ENCODE measurements around the gene KRIT1.
"Not testable (repeated sequence)": the region's sequence is repeated elsewhere in the genome, so short reads cannot be mapped to it uniquely, and the experiment has no call there.

KRIT1 gene

GRCh38 chr7:92266415-92267241 lies 20.9 kb upstream of the KRIT1 start:
- Mint-ChIP-seq H3K4me1 (ENCODE audit: low read depth in 2 of 2) (peaks cover 4 to 10% of the 10 kb centered on the region in 2 donors), H3K36me3 (ENCODE audit: insufficient read depth) (no peaks in the 10 kb centered on the region), H3K27ac (no peak overlapping the region), H3K4me3 (no peak overlapping the region), H3K9me3 (no peaks in the 10 kb centered on the region), H3K27me3 (no peaks in the 10 kb centered on the region)
- DNase-seq (no peak), ATAC-seq (replicated peaks) (no peak)

- Mint-ChIP-seq H3K4me1 (ENCODE audit: low read depth in 2 of 2) (peaks cover 14 to 25% of the 10 kb centered on the region in 2 donors), H3K4me3 (no peak overlapping the region), H3K9me3 (no peaks in the 10 kb centered on the region), H3K27me3 (no peaks in the 10 kb centered on the region), H3K36me3 (ENCODE audit: insufficient read depth) (peaks cover 4% of the 10 kb centered on the region), H3K27ac (no peak overlapping the region)
- DNase-seq (no peak), ATAC-seq (replicated peaks) (no peak)
Measured at GRCh38 chr7:92260248-92260781, 14.6 kb upstream of the KRIT1 start.

- Mint-ChIP-seq H3K36me3 (ENCODE audit: insufficient read depth) (peaks cover 4% of the 10 kb centered on the region), H3K27ac (no peak overlapping the region)
Measured at GRCh38 chr7:92259610-92260247, 14.0 kb upstream of the KRIT1 start.

GRCh38 chr7:92259062-92259461 lies 13.3 kb upstream of the KRIT1 start:
- Mint-ChIP-seq H3K36me3 (ENCODE audit: insufficient read depth) (peaks cover 4% of the 10 kb centered on the region), H3K4me1 (ENCODE audit: low read depth in 2 of 2) (peaks cover 19 to 30% of the 10 kb centered on the region in 2 donors), H3K4me3 (no peak overlapping the region), H3K27me3 (no peaks in the 10 kb centered on the region), H3K27ac (no peak overlapping the region), H3K9me3 (no peaks in the 10 kb centered on the region)
- no peak for DNase-seq
- ATAC-seq (replicated peaks), result no peak

More at GRCh38 chr7:92259610-92260247, 14.0 kb upstream of the KRIT1 start:
- Mint-ChIP-seq H3K4me1 (ENCODE audit: low read depth in 2 of 2) (peaks cover 19 to 31% of the 10 kb centered on the region in 2 donors), H3K27me3 (no peaks in the 10 kb centered on the region), H3K9me3 (no peaks in the 10 kb centered on the region), H3K4me3 (no peak overlapping the region)
- no peak for ATAC-seq (replicated peaks)
- DNase-seq, result no peak

- no peaks in the 10 kb centered on the region for H3K9me3 Mint-ChIP-seq
- no peak overlapping the region for H3K4me3 Mint-ChIP-seq
- ATAC-seq (replicated peaks) (no peak), DNase-seq (no peak)
- H3K36me3 Mint-ChIP-seq (ENCODE audit: insufficient read depth), result peaks cover 4% of the 10 kb centered on the region
- no peaks in the 10 kb centered on the region for H3K27me3 Mint-ChIP-seq
- H3K4me1 Mint-ChIP-seq (ENCODE audit: low read depth in 2 of 2), result peaks cover 26 to 37% of the 10 kb centered on the region in 2 donors
- no peak overlapping the region for H3K27ac Mint-ChIP-seq
Measured at GRCh38 chr7:92255308-92255707, 9.6 kb upstream of the KRIT1 start.

GRCh38 chr7:92254800-92255199 lies 9.1 kb upstream of the KRIT1 start:
- ATAC-seq (replicated peaks); H3K4me3 Mint-ChIP-seq; H3K27ac Mint-ChIP-seq; H3K36me3 Mint-ChIP-seq (ENCODE audit: insufficient read depth); DNase-seq; H3K9me3 Mint-ChIP-seq; H3K27me3 Mint-ChIP-seq: not testable (repeated sequence)
- H3K4me1 Mint-ChIP-seq (ENCODE audit: low read depth in 2 of 2), result peaks cover 23 to 32% of the 10 kb centered on the region in 2 donors

GRCh38 chr7:92253251-92253650 lies 7.5 kb upstream of the KRIT1 start:
- no peak for DNase-seq
- peaks cover 21 to 32% of the 10 kb centered on the region in 2 donors for H3K4me1 Mint-ChIP-seq (ENCODE audit: low read depth in 2 of 2)
- no peaks in the 10 kb centered on the region for H3K27me3 Mint-ChIP-seq
- H3K27ac Mint-ChIP-seq, result no peak overlapping the region
- ATAC-seq (replicated peaks), result no peak
- peaks cover 4% of the 10 kb centered on the region for H3K36me3 Mint-ChIP-seq (ENCODE audit: insufficient read depth)
- no peaks in the 10 kb centered on the region for H3K9me3 Mint-ChIP-seq
- no peak overlapping the region for H3K4me3 Mint-ChIP-seq

GRCh38 chr7:92251181-92251580 lies 5.5 kb upstream of the KRIT1 start:
- H3K27me3 Mint-ChIP-seq, result no peaks in the 10 kb centered on the region
- no peak for DNase-seq
- H3K4me3 Mint-ChIP-seq, result no peak overlapping the region
- H3K9me3 Mint-ChIP-seq, result no peaks in the 10 kb centered on the region
- no peak overlapping the region for H3K27ac Mint-ChIP-seq
- H3K4me1 Mint-ChIP-seq (ENCODE audit: low read depth in 2 of 2), result peaks cover 36 to 50% of the 10 kb centered on the region in 2 donors
- peaks cover 8% of the 10 kb centered on the region for H3K36me3 Mint-ChIP-seq (ENCODE audit: insufficient read depth)
- no peak for ATAC-seq (replicated peaks)

- H3K4me3 Mint-ChIP-seq, result no peak overlapping the region
- no peaks in the 10 kb centered on the region for H3K27me3 Mint-ChIP-seq
- ATAC-seq (replicated peaks) (no peak), DNase-seq (no peak)
- H3K9me3 Mint-ChIP-seq, result no peaks in the 10 kb centered on the region
- H3K27ac Mint-ChIP-seq, result no peak overlapping the region
- peaks cover 12% of the 10 kb centered on the region for H3K36me3 Mint-ChIP-seq (ENCODE audit: insufficient read depth)
- peaks cover 34 to 47% of the 10 kb centered on the region in 2 donors for H3K4me1 Mint-ChIP-seq (ENCODE audit: low read depth in 2 of 2)
Measured at GRCh38 chr7:92250603-92251002, 4.9 kb upstream of the KRIT1 start.

GRCh38 chr7:92246360-92247101 lies 817 bp upstream of the KRIT1 start:
- Mint-ChIP-seq H3K27ac (peak overlapping the region; percentile 100), H3K4me1 (ENCODE audit: low read depth in 2 of 2) (peaks cover 33 to 51% of the 10 kb centered on the region in 2 donors), H3K4me3 (peak overlapping the region; percentile 99 to 100), H3K9me3 (no peaks in the 10 kb centered on the region), H3K36me3 (ENCODE audit: insufficient read depth) (peaks cover 14% of the 10 kb centered on the region), H3K27me3 (no peaks in the 10 kb centered on the region)
- peak; percentile 66 for ATAC-seq (replicated peaks)
- DNase-seq, result peak in 2 of 3 experiments; percentile 39 to 41

GRCh38 chr7:92244808-92245486 lies 767 bp downstream of the KRIT1 start:
- peaks cover 32 to 49% of the 10 kb centered on the region in 2 donors for H3K4me1 Mint-ChIP-seq (ENCODE audit: low read depth in 2 of 2)
- peak overlapping the region; percentile 100 for H3K27ac Mint-ChIP-seq
- peak; percentile 6 for ATAC-seq (replicated peaks)
- H3K27me3 Mint-ChIP-seq, result no peaks in the 10 kb centered on the region
- no peak for DNase-seq
- H3K4me3 Mint-ChIP-seq, result peak overlapping the region; percentile 99 to 100
- no peaks in the 10 kb centered on the region for H3K9me3 Mint-ChIP-seq
- H3K36me3 Mint-ChIP-seq (ENCODE audit: insufficient read depth), result peaks cover 18% of the 10 kb centered on the region

GRCh38 chr7:92242972-92243371 lies 2.7 kb downstream of the KRIT1 start:
- ATAC-seq (replicated peaks), result no peak
- Mint-ChIP-seq H3K4me3 (no peak overlapping the region), H3K36me3 (ENCODE audit: insufficient read depth) (peaks cover 31% of the 10 kb centered on the region), H3K9me3 (no peaks in the 10 kb centered on the region), H3K4me1 (ENCODE audit: low read depth in 2 of 2) (peaks cover 28 to 51% of the 10 kb centered on the region in 2 donors), H3K27me3 (no peaks in the 10 kb centered on the region), H3K27ac (no peak overlapping the region)
- DNase-seq, result no peak

GRCh38 chr7:92230547-92230946 lies 15.2 kb downstream of the KRIT1 start:
- H3K27ac Mint-ChIP-seq, result peak overlapping the region in 1 of 2 donors; percentile 3
- peaks cover 0 to 4% of the 10 kb centered on the region in 2 donors for H3K4me1 Mint-ChIP-seq (ENCODE audit: low read depth in 2 of 2)
- H3K36me3 Mint-ChIP-seq (ENCODE audit: insufficient read depth), result peaks cover 59% of the 10 kb centered on the region
- ATAC-seq (replicated peaks), result no peak
- no peak for DNase-seq
- H3K9me3 Mint-ChIP-seq, result no peaks in the 10 kb centered on the region
- H3K27me3 Mint-ChIP-seq, result no peaks in the 10 kb centered on the region
- no peak overlapping the region for H3K4me3 Mint-ChIP-seq

Measured in effector memory CD8-positive, alpha-beta T cell (primary cell).